ENCODE measurements around the gene RNF157. TPM values are rescaled to one million over a fixed set of nuclear protein-coding genes. Genes with fewer than 3 reads are reported as not detected.

RNF157 gene
- total and polyA plus RNA-seq, 9 of the 15 experiments (the other 6 are each of a cell fraction or from before 2014, with no cell fraction given), result 8.1 to 31.7 (median 20.8) TPM

DNA sequence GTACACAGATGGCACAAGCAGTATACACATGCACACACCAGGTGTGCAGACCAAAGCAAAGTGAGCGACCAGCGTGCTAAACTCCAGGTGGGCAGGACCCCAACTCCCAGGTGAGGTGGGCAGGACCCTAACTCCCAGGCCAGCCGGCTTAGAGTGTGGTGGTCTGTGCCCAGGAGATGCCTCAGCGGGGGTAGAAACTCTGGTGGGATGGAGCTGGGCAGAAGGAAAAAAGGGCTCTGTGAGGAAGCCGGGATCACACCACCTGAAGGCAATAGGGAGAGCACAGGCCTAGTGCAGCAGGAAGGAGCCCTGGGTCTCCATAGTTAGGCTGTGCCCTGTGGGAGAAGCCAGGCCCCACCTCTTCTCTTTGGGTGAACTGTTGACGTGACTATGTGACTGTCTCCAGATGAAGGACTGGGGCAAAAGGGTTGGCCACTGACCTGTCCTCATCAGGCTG is 97.7 kb downstream of the RNF157 start:
- peaks cover 14% of the 10 kb centered on the region for H4K20me1 ChIP-seq (replicated peaks; ENCODE audit: control insufficient read depth, insufficient read depth, low read length)
- no peak overlapping the region for H3K27ac ChIP-seq (ENCODE audit: extremely low read depth, low read depth, low read length)
- no peak overlapping the region for H3K9ac ChIP-seq (ENCODE audit: insufficient read depth in 1 of 2, low read depth in 2 of 2, low read length in 2 of 2)
- ChIA-PET CTCF (ENCODE audit: low intra/inter-chr PET ratio) (no interaction called here), POLR2A (interaction anchor here (0.7 to 4.3 kb wide), 5 partner anchors 8 to 129 kb away, joined by 3 to 28 read pairs (median 5); no protein-coding TSS in a partner anchor)
- 55% methylated on average over 5 of the region's 6 CpGs for WGBS (ENCODE audit: insufficient coverage, low coverage, missing lambda C conversion rate)
- TF ChIP-seq STAT5A (IDR thresholded peaks at IDR 0.05; ENCODE audit: borderline replicate concordance, low read length), result no peak
- TF ChIP-seq ZFP1 (CRISPR knock-in tag; IDR thresholded peaks at IDR 0.05), result no peak
- no peak for TF ChIP-seq MXI1 (IDR thresholded peaks at IDR 0.05; ENCODE audit: low read depth, low read length)
- no peak for TF ChIP-seq MTA1 (IDR thresholded peaks at IDR 0.05; ENCODE audit: borderline replicate concordance)
- TF ChIP-seq SPI1 (IDR thresholded peaks at IDR 0.05; ENCODE audit: borderline replicate concordance, low read depth, low read length), result no peak
- TF ChIP-seq, protein P1, sequence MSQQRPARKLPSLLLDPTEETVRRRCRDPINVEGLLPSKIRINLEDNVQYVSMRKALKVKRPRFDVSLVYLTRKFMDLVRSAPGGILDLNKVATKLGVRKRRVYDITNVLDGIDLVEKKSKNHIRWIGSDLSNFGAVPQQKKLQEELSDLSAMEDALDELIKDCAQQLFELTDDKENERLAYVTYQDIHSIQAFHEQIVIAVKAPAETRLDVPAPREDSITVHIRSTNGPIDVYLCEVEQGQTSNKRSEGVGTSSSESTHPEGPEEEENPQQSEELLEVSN (IDR thresholded peaks at IDR 0.05; ENCODE audit: borderline replicate concordance in 1 of 2, extremely low read depth in 1 of 2, insufficient read depth in 1 of 2, insufficient read length in 1 of 2, low read depth in 1 of 2, low read length in 1 of 2, poor library complexity in 1 of 2, severe bottlenecking in 1 of 2), result no peak
- TF ChIP-seq MYBL2 (IDR thresholded peaks at IDR 0.05; ENCODE audit: low read depth), result no peak
- no peak for TF ChIP-seq MYBL2 (CRISPR knock-in tag; IDR thresholded peaks at IDR 0.05; ENCODE audit: borderline replicate concordance)
- no peak for TF ChIP-seq ZNF143 (CRISPR knock-in tag; IDR thresholded peaks at IDR 0.05)
- TF ChIP-seq CTBP1 (IDR thresholded peaks at IDR 0.05; ENCODE audit: borderline replicate concordance), result no peak
- no peak for TF ChIP-seq MCM7 (IDR thresholded peaks at IDR 0.05)
- TF ChIP-seq, protein P2, sequence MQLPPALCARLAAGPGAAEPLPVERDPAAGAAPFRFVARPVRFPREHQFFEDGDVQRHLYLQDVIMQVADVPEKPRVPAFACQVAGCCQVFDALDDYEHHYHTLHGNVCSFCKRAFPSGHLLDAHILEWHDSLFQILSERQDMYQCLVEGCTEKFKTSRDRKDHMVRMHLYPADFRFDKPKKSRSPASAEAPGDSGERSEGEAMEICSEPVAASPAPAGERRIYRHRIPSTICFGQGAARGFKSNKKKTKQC (CRISPR knock-in tag; IDR thresholded peaks at IDR 0.05), result no peak
- no peak for TF ChIP-seq NUFIP1 (IDR thresholded peaks at IDR 0.05; ENCODE audit: partially characterized antibody)
- TF ChIP-seq PHF21A (IDR thresholded peaks at IDR 0.05; ENCODE audit: borderline replicate concordance, low read depth), result no peak
- no peak for TF ChIP-seq RAD21 (CRISPR knock-in tag; conservative IDR thresholded peaks at IDR 0.05 in 1 of 2, IDR thresholded peaks at IDR 0.05 in 1 of 2)
- H3K4me2 ChIP-seq (ENCODE audit: insufficient read depth, low read length), result no peak overlapping the region
- no peaks in the 10 kb centered on the region for H3K9me1 ChIP-seq (ENCODE audit: control insufficient read depth, insufficient read depth, low read length)
- ATAC-seq (no peak), FAIRE-seq (no peak), DNase-seq (ENCODE audit: extremely low read depth in 1 of 4, low spot score in 3 of 4) (no peak)
- H3K4me1 ChIP-seq (replicated peaks in 1 of 2; ENCODE audit: control insufficient read depth in 2 of 2, insufficient read depth in 2 of 2, low read length in 2 of 2), result peaks cover 5 to 39% of the 10 kb centered on the region in 2 experiments; a peak in 3 of 5 replicates
- H3K27me3 ChIP-seq (ENCODE audit: control insufficient read depth in 2 of 2, insufficient read depth in 2 of 2, low read length in 2 of 2), result peaks cover 23 to 35% of the 10 kb centered on the region in 2 experiments; a peak in 4 of 5 replicates
- H3K36me3 ChIP-seq (ENCODE audit: control insufficient read depth, insufficient read depth, low read length), result peaks cover 22% of the 10 kb centered on the region; the same call in 1 of the 3 replicates
- intact Hi-C loops (cut with micrococcal nuclease), result no loop called here
- BruUV-seq (replicated peaks), result no TSS peak
- no peaks in the 10 kb centered on the region for H3K9me3 ChIP-seq (replicated peaks; ENCODE audit: control insufficient read depth, insufficient read depth, low read depth, low read length)
- in situ Hi-C loops (cut with MboI), result no loop called here
- H2AFZ ChIP-seq (ENCODE audit: low read depth, low read length), result no peak overlapping the region
- H3K79me2 ChIP-seq (ENCODE audit: control insufficient read depth, insufficient read depth, low read length), result no peaks in the 10 kb centered on the region
- no peak overlapping the region for H3K4me3 ChIP-seq
